ENCODE data around the gene NIPAL4.

NIPAL4 gene

GRCh38 chr5:157521704-157522029, 61.7 kb downstream of the NIPAL4 start:
- Histone ChIP-seq H3K27me3 (ENCODE audit: control insufficient read depth in 5 of 5, insufficient read depth in 4 of 5, low read length in 5 of 5) (no peaks in the 10 kb centered on the region), H3K36me3 (ENCODE audit: control insufficient read depth in 5 of 5, insufficient read depth in 5 of 5, low read length in 5 of 5) (no peaks in the 10 kb centered on the region), H3K9me3 (ENCODE audit: control insufficient read depth in 5 of 5, low read length in 5 of 5) (no peaks in the 10 kb centered on the region), H3K9ac (ENCODE audit: low read length in 5 of 5) (no peak overlapping the region), H3K4me3 (ENCODE audit: low read depth in 1 of 5, low read length in 5 of 5) (no peak overlapping the region), H3K27ac (ENCODE audit: low read depth, low read length) (no peak overlapping the region), H3K4me1 (ENCODE audit: control insufficient read depth in 5 of 5, insufficient read depth in 5 of 5, low read length in 5 of 5) (peaks cover 0 to 8% (median 3%) of the 10 kb centered on the region in 5 donors)

DNA sequence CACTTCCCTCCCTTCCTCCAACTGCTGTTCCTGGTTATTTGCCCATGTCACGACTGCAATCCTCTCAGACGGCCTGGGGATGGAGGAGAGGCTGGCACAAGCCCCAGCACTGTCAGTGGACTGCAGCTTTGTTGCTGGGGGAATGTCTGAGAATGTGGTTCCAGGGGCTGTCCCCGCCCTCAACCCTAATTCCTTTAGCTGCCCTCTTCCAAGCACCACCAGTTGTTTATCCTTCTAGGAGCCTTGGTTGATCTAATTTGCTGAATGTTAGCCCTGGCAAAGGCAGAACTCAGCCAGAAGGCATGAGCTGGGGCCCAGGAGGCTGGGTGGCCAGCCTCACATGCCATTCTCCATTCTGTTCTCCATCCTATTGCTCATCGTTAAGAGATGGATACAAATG, 64.0 kb downstream of the NIPAL4 start:
- Histone ChIP-seq H3K4me3 (ENCODE audit: low read depth in 1 of 5, low read length in 5 of 5) (no peak overlapping the region), H3K36me3 (ENCODE audit: control insufficient read depth in 5 of 5, insufficient read depth in 5 of 5, low read length in 5 of 5) (no peaks in the 10 kb centered on the region), H3K9ac (ENCODE audit: low read length in 5 of 5) (no peak overlapping the region), H3K9me3 (ENCODE audit: control insufficient read depth in 5 of 5, low read length in 5 of 5) (no peaks in the 10 kb centered on the region), H3K27me3 (ENCODE audit: control insufficient read depth in 5 of 5, insufficient read depth in 4 of 5, low read length in 5 of 5) (no peaks in the 10 kb centered on the region), H3K27ac (ENCODE audit: low read depth, low read length) (no peak overlapping the region), H3K4me1 (ENCODE audit: control insufficient read depth in 5 of 5, insufficient read depth in 5 of 5, low read length in 5 of 5) (peaks cover 0 to 21% (median 7%) of the 10 kb centered on the region in 5 donors)

Data from subcutaneous abdominal adipose tissue (tissue), 5 donors.